ENCODE results near the gene NFATC1.

DNA sequence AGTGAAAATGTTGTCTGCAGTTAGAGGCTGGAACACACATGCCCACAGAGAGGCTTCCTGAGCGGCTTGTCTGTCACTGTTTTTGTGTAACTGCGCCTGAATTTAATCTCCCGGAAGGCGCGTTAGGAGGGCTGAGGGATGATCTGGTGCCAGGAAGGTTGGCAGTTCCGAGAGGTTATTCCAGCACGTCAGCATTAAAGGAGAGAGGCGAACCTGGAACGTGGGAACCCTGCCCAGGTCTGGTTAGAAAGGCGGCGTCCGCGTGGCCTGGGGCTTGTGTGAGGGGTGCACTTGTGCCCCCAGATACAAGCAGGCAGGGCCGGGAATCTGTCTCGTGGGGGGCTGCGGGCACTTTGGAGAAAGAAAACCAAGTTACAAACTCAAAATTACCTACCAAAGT, 75.3 kb downstream of the NFATC1 start:
- TF ChIP-seq POLR2A (IDR thresholded peaks at IDR 0.05; ENCODE audit: low read length) (no peak), EP300 (IDR thresholded peaks at IDR 0.05) (no peak), RFX5 (IDR thresholded peaks at IDR 0.05) (no peak), HOXB5 (CRISPR knock-in tag; IDR thresholded peaks at IDR 0.05) (no peak), RAD21 (conservative IDR thresholded peaks at IDR 0.05 in 1 of 2, IDR thresholded peaks at IDR 0.05 in 1 of 2) (no peak), ZFP36 (IDR thresholded peaks at IDR 0.05; ENCODE audit: borderline replicate concordance, partially characterized antibody) (no peak), NR3C1 (IDR thresholded peaks at IDR 0.05) (no peak), NPAS2 (CRISPR knock-in tag; IDR thresholded peaks at IDR 0.05; ENCODE audit: borderline replicate concordance) (no peak), MYC (IDR thresholded peaks at IDR 0.05; ENCODE audit: borderline replicate concordance, low read length) (no peak)
- TF ChIP-seq, protein P1, sequence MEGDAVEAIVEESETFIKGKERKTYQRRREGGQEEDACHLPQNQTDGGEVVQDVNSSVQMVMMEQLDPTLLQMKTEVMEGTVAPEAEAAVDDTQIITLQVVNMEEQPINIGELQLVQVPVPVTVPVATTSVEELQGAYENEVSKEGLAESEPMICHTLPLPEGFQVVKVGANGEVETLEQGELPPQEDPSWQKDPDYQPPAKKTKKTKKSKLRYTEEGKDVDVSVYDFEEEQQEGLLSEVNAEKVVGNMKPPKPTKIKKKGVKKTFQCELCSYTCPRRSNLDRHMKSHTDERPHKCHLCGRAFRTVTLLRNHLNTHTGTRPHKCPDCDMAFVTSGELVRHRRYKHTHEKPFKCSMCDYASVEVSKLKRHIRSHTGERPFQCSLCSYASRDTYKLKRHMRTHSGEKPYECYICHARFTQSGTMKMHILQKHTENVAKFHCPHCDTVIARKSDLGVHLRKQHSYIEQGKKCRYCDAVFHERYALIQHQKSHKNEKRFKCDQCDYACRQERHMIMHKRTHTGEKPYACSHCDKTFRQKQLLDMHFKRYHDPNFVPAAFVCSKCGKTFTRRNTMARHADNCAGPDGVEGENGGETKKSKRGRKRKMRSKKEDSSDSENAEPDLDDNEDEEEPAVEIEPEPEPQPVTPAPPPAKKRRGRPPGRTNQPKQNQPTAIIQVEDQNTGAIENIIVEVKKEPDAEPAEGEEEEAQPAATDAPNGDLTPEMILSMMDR (IDR thresholded peaks at IDR 0.05): no peak
- TF ChIP-seq, protein P2, sequence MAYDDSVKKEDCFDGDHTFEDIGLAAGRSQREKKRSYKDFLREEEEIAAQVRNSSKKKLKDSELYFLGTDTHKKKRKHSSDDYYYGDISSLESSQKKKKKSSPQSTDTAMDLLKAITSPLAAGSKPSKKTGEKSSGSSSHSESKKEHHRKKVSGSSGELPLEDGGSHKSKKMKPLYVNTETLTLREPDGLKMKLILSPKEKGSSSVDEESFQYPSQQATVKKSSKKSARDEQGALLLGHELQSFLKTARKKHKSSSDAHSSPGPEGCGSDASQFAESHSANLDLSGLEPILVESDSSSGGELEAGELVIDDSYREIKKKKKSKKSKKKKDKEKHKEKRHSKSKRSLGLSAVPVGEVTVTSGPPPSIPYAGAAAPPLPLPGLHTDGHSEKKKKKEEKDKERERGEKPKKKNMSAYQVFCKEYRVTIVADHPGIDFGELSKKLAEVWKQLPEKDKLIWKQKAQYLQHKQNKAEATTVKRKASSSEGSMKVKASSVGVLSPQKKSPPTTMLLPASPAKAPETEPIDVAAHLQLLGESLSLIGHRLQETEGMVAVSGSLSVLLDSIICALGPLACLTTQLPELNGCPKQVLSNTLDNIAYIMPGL (CRISPR knock-in tag; IDR thresholded peaks at IDR 0.05; ENCODE audit: borderline replicate concordance): no peak
- TF ChIP-seq, protein P3, sequence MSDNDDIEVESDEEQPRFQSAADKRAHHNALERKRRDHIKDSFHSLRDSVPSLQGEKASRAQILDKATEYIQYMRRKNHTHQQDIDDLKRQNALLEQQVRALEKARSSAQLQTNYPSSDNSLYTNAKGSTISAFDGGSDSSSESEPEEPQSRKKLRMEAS (IDR thresholded peaks at IDR 0.05): no peak
- TF ChIP-seq, protein P4, sequence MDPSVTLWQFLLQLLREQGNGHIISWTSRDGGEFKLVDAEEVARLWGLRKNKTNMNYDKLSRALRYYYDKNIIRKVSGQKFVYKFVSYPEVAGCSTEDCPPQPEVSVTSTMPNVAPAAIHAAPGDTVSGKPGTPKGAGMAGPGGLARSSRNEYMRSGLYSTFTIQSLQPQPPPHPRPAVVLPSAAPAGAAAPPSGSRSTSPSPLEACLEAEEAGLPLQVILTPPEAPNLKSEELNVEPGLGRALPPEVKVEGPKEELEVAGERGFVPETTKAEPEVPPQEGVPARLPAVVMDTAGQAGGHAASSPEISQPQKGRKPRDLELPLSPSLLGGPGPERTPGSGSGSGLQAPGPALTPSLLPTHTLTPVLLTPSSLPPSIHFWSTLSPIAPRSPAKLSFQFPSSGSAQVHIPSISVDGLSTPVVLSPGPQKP (IDR thresholded peaks at IDR 0.05; ENCODE audit: low read depth, low read length): no peak
